GM12878 (cell line): ENCODE results near the gene KCNK1.

Experiments
- EZH2 ChIP-seq: IDR thresholded peaks from 2 replicates; pipeline ENCODE4 v1.6.1; 2012; ENCODE audit warnings: low read depth, mild to moderate bottlenecking, control low read depth, inconsistent platforms, low read length, borderline replicate concordance; ENCODE audit not compliant: control insufficient read depth
- GABPA ChIP-seq: IDR thresholded peaks from 2 replicates; pipeline ENCODE4 v1.6.1; 2014; ENCODE audit warnings: antibody characterized with exemption, low read depth, mild to moderate bottlenecking, inconsistent platforms
- TAF1 ChIP-seq: IDR thresholded peaks from 2 replicates; pipeline ENCODE4 v1.6.1; 2011; ENCODE audit warnings: mild to moderate bottlenecking, low read depth, low read length, borderline replicate concordance
- ZNF24 ChIP-seq: fragments of 450-650 bp; IDR thresholded peaks from 2 replicates; pipeline ENCODE4 v1.6.1; 2017; ENCODE audit warnings: antibody characterized with exemption, mild to moderate bottlenecking
- ZNF274 ChIP-seq: IDR thresholded peaks from one replicate; pipeline ENCODE4 v1.8.0; 2011; ENCODE audit not compliant: insufficient read length, insufficient read depth

- TF ChIP-seq ZNF274 (no peak), TAF1 (no peak), GABPA (no peak), EZH2 (no peak), ZNF24 (no peak)
Measured at GRCh38 chr1:233639611-233640010, 25.7 kb downstream of the KCNK1 start.
